ENCODE data around the gene KLK15.

- TF ChIP-seq EZH2 (IDR thresholded peaks at IDR 0.05; ENCODE audit: insufficient read depth, poor library complexity, severe bottlenecking) = no peak
- no peak for TF ChIP-seq EZH2phosphoT487 (IDR thresholded peaks at IDR 0.05; ENCODE audit: insufficient read depth, low read depth)
These were observed 2.4 kb downstream of the KLK15 start for GRCh38 chr19:50831026-50831396.

Measured in GM23248 (cell line).